Measurements from ENCODE around the gene ZNF487.
"Not testable (repeated sequence)": the region's sequence is repeated elsewhere in the genome, so short reads cannot be mapped to it uniquely, and the experiment has no call there.

The ZNF487 gene

GRCh38 chr10:43444323-43444722 lies 7.4 kb downstream of the ZNF487 start:
- DNase-seq, result no peak

- no peak for DNase-seq
Measured at GRCh38 chr10:43444897-43445466, 8.1 kb downstream of the ZNF487 start.

GRCh38 chr10:43446219-43447017 lies 9.5 kb downstream of the ZNF487 start:
- not testable (repeated sequence) for DNase-seq

- no peak for DNase-seq
Measured at GRCh38 chr10:43448742-43449141, 11.8 kb downstream of the ZNF487 start.

- DNase-seq, result no peak
Measured at GRCh38 chr10:43452356-43452914, 15.5 kb downstream of the ZNF487 start.

- no peak for DNase-seq
Measured at GRCh38 chr10:43453266-43453831, 16.4 kb downstream of the ZNF487 start.

- DNase-seq, result not testable (repeated sequence)
Measured at GRCh38 chr10:43454025-43454424, 17.1 kb downstream of the ZNF487 start.

- not testable (repeated sequence) for DNase-seq
Measured at GRCh38 chr10:43456561-43456960, 19.6 kb downstream of the ZNF487 start.

GRCh38 chr10:43458227-43458626 lies 21.3 kb downstream of the ZNF487 start:
- no peak for DNase-seq

GRCh38 chr10:43461950-43462349 lies 25.0 kb downstream of the ZNF487 start:
- peak; percentile 68 for DNase-seq

GRCh38 chr10:43465086-43465735 lies 28.3 kb downstream of the ZNF487 start:
- DNase-seq, result not testable (repeated sequence)

- not testable (repeated sequence) for DNase-seq
Measured at GRCh38 chr10:43465736-43466120, 28.8 kb downstream of the ZNF487 start.

GRCh38 chr10:43471146-43471545 lies 34.2 kb downstream of the ZNF487 start:
- no peak for DNase-seq

- no peak for DNase-seq
Measured at GRCh38 chr10:43471935-43472720, 35.2 kb downstream of the ZNF487 start.

GRCh38 chr10:43479275-43479674 lies 42.4 kb downstream of the ZNF487 start:
- no peak for DNase-seq

GRCh38 chr10:43482319-43483078 lies 45.6 kb downstream of the ZNF487 start:
- DNase-seq, result no peak

GRCh38 chr10:43491855-43492254 lies 54.9 kb downstream of the ZNF487 start:
- no peak for DNase-seq

- DNase-seq, result no peak
Measured at GRCh38 chr10:43502931-43503330, 66.0 kb downstream of the ZNF487 start.

- no peak for DNase-seq
Measured at GRCh38 chr10:43524434-43525247, 87.7 kb downstream of the ZNF487 start.

Data from central memory CD4-positive, alpha-beta T cell (primary cell).